HG03442 (cell line): Measurements from ENCODE around the gene FZD1.
"Not testable (repeated sequence)": the region's sequence is repeated elsewhere in the genome, so short reads cannot be mapped to it uniquely, and the experiment has no call there.

ENCODE experiments used
- ATAC-seq: cut with Tn5 transposase; IDR thresholded peaks from one replicate; pipeline ENCODE4 v1.9.1; 2021; ENCODE audit warnings: mild to moderate bottlenecking, moderate library complexity; ENCODE audit not compliant: unreplicated experiment

The FZD1 gene

DNA sequence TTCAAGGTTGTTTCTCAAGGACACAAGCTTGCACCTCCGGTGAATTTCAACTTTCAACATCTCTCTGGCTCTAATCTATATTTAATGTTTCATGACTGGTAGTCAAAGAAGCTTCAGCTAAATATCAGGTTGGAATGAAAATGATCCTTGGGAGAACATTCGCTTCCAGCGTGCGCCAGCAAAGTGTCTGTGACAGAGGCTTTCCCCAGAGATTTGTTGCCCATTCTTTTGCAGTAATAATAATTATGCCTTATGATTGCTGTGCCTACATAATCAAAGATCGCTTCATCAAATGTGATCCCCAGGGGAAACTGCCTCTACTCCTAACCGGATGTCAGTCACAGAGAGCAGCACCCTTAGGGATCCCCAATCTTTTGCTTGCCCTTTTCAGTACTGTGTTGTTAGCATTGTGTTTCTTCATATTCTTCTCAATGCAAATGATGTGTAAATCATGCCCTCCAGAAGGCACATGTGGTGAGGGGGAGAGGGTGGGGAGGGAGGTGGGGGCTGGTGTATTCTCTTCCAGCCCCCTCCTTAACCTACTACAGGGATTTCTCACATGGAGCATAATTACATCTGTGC, 30.5 kb downstream of the FZD1 start:
- ATAC-seq: no peak

DNA sequence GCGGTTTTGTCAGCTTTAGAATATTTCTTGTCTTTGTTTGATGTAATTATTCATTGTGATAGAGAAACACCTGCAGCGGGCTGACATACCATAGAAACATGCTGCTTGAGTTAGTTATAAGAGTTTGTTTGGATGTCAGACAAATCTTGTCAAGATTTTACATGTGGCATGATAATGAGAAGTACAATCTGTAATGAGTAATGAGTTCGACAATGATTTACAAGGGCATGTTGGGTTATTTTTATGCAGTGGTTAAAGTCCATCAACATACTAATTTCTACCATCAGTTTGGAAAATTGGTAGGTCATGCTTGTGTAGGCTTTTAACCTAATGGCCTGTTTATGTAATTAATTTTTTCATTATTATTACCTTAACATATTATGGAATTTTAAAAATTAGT, 31.3 kb downstream of the FZD1 start:
- ATAC-seq: no peak

DNA sequence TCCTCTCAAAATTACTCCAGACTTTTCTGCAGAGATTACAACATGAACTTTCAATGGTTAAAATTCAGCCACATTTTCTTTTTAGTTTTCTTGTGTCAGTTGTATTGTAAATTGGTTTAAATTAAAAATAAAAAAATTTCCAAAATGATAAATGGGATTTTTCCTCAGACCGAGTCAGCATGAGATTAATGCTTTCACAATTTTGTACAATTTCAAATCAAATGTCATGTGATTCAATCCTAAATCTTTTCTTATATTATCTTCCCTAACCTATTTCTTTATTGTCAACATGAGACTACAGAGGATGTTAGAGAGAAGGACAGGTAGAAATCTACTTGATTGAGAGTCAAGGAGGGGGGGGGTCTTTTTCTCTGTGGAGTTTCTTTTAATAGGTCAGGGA, 33.7 kb downstream of the FZD1 start:
- no peak for ATAC-seq

DNA sequence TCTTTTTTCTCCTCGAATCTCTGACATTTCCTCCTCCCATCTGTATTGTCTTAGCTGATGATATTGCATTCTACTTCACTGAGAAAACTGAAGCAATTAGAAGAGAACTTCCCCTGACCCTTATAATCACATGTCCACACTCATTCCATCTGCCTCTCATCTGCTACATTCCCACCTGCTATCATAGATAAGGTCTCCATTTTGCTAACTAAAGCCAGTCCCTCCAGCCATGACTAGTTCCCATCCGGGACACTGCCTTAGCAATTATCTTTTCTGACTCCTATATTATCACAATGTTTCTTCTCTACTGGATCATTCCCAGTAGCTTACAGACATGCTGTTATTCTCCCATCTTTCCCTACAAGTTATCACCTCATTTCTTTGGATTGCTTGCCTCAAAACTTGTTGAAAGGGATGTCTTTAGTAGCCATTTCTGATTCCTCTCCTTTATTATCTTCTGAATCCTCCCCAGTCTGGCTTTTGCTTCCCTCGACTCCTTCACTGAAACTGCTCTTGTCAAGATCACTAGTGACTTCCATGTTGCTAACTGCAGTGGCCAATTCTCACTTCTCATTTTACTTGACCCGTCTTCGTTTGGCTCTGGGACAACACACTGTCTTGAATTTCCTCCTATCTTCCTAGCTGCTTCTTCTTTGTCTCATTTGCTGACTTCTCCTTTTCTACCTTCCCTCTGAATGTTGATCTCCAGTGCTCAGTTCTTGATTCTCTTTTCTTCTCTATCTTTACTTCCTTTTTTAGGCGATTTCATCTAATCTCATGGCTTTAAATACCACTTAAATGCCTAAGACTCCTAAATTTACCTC, 35.9 kb downstream of the FZD1 start:
- ATAC-seq: no peak

DNA sequence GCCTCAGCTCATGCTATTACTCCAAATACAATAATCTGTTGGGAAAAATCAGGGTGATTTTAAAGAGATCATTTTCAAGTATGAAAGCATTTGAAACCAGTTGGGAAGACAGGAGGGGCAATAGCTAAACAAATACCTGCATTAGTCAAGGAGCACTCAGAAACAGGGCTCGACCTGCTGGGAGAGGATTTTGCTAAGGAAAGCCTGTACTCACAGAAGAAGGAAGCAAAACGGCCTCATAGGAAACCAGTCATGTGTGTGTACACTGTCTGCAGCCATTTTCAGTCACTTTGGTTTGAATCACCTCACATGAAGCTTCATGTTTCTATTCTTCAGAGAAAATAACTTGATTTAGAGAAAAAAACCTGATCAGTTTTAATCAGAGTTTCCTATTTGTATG, 38.6 kb downstream of the FZD1 start:
- no peak for ATAC-seq

DNA sequence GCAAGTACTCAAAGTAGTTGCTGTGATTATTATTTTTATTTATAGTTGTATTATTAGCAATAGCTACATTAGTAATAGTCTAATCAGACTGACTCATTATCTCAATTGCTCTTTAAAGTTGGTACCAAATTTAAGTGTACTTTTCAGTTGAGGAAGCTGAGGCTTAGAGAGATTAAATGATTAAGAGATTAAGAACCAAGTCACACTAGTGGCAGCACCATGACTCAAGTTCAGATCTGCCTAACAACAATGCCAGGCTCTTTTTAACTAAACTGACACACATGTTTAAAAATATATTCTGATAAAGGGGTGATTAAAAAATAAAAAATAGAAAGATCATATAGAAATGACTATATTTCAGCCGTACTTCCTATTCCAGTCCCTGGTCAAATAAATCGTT, 42.0 kb downstream of the FZD1 start:
- ATAC-seq: no peak

DNA sequence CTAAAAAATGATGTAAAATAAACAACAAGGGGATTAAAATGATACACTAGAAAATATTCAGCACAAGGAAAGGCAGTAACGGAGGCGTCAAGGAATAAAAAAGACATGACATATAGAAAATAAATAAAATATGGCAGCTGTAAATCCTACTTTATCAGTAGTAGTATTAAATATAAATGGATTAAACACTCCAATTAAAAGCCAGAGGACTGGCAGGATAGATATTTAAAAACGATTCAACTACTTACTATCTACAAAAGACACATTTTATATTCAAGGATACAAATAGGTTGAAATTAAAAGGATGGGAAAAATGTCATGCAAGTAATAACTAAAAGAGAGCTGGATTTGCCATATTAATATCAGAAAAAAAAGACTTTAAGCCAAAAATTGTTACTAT, 43.2 kb downstream of the FZD1 start:
- no peak for ATAC-seq

DNA sequence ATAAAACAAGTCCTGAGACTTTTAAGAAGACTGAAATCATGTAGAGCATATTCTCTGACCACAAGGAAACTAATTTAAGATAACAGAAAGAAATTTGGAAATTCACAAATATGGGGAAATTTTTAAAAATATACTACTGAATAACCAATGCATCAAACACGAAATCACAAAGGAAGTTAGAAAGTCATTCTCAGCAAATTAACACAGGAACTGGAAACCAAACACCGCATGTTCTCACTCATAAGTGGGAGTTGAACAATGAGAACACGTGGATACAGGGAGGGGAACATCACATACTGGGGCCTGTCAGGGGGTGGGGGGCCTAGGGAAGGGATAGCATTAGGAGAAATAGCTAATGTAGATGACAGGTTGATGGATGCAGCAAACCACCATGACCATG, 44.0 kb downstream of the FZD1 start:
- not testable (repeated sequence) for ATAC-seq

DNA sequence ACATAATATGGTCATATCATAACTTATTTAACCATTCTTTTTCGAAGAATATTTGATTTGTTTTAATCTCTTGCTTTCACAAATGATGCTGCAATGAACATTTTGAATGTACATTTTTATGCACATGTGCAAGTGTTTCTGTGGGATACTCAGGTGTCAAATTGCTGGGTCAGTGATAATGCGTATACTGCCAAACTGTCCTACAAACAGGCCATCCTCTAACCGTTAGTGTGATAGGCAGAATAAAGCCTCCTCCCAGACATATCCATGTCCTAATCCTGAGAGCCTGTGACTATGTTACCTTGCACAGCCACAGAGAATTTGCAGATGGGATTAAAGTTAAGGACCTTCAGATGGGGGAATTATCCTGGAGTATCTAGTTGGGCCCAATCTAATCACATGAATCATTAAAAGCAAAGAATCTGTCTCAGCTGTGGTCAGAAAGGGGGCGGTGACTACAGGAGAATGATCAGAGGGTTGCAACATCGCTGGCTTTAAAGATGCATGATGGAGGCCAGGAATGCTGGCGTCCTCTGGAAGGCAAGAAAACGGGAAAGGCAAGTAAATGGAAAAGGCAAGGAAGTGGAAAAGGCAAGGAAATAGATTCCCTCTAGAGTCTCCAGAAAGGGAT, 46.7 kb downstream of the FZD1 start:
- ATAC-seq: no peak

DNA sequence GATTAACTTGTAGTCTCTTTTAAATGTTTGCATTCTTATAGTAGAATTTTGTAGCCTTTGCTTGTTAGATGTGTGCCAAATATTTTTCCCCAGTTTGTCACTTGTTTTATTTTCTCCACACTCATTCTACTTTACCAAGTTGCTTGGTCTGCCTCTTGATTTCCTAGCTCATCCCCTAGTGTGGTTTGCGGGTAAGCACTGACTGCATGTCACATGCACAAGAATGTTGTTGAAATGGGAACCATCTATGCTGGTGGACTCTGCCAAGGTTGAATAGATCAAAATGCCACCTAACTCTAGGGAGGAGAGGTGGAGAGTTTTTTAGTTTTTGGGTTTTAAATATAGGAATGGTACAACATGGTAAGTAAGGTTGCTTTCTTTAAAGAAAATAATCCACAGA, 47.6 kb downstream of the FZD1 start:
- no peak for ATAC-seq

DNA sequence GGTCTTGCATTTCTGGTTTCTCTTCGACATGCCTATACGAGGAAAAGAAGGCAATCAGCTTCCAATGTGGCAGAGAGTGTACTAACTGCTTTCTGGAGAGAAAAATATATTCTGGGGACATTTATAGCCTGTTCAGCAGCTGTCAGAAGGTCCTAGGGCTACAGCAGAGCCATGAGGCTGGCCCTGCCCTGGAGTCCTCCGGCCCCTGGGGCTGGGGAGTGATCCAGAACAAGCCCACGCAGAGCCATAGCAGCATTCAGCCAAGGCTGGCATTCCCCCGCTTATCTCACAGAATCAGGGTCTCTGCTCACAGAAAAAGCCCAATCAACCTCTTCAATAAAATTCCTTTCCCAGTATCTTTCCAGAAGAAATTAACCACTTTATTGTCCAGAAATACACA, 48.9 kb downstream of the FZD1 start:
- no peak for ATAC-seq

DNA sequence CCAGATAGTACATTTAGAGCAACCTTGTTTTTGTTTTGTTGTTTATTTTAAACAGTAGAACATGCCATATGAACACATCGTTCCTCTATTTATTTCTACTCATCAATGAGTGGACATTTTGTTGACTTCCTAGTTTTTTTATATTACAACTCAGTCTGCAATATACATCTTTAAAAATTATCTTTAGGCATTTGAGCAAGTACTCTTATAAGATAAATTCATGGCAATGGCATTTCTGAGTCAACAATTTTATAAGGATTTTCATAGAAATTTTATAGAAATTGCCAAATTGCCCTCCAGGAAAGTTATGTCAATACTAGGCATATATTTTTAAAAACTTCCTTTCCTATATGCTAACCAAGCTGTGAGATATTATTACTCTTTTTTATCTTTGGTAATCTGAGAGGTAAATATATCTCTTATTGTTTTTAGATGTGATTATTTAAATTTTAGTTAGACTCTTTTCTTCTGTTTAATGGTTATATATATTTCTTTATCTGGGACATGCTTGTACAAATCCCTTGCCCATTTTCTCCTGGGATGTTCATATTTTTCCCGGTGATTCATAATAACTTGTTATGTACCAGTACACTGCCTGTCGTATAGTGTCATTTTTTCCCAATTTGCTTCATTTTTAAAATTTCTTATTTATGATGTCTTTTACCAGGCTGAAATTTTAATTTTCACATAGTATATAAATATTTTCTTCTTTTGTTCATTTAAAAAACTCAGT, 50.5 kb downstream of the FZD1 start:
- ATAC-seq: no peak

DNA sequence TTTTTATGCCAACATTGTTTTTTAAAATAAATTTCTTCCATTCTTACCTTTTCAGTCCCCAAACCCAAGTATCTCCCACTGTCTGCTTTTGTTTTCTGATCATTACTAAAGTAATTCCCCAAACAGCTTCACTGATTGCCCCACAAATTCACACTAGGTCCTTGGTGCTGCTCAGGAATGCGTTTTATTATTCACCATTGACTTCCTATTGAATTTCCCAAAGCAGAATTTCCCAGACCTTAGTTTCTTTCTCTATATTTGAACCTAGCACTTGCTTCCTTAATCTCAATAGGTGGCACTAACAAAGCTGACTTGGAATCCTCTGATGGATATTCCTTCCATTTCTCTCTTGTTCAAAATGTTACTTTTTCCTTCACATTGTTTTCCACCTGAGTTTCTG, 52.2 kb downstream of the FZD1 start:
- ATAC-seq: no peak

DNA sequence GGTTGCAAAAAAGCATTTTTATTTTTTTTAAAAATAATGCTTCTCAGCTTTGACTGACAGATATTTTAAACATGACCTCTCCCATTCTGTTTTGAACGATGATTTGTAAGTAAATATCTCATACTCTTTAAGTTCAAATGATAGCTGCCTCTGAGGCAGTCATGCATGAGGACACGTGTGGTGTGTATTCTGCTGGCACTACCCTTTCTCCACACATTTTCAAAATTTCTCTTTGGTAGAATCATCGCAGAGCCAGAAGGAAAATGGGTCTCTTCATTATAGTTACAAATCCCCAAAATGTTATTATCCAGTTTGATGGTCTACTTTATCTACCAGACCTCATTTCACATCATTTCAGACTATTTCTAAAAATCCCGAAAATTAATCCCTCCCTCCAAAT, 55.1 kb downstream of the FZD1 start:
- ATAC-seq: no peak

DNA sequence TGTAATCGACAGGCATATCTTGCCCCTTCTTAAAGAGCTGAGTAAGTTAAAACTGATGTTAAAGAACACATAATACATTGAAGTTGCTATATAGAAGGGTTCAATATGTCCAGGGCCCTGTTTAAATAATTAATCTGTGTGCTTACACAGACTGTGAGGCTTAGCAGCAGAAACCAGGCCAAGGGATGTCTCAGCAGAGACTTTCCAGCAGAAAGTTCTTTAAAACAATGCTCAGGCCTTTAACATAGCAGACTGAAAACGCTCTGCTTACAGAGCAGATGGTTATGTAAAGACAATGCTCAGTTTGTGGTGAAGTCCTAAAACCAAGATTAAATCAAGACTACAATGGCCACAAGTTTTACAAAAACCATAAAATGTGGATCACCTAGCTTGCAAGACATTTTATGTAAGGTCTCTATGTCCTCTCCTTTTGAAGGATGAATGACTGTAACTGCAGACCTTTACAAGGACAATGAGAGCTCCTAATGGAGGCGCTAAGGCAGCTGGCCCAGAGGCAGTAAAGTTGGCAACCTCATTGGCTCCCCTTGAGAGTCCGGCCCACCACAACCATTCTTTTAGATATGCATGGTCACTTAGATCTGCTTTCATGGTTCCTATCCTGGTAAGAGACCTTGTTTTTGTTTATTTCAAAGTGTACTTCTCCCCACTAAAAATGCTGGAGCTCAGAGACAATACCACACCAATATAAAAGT, 56.3 kb downstream of the FZD1 start:
- ATAC-seq: no peak
